Endothelial cell (in vitro differentiated cells): Measurements from ENCODE around the gene ZDHHC12. TPM values are rescaled to one million over a fixed set of nuclear protein-coding genes. Genes with fewer than 3 reads are reported as not detected.

Experiments
- DNase-seq: peaks from one replicate; pipeline ENCODE4 v3.0.0; 2021; ENCODE audit warnings: low spot score
- H3K27ac Mint-ChIP-seq: one replicate; pipeline ENCODE4 v1.8.0; 2021; ENCODE audit warnings: mixed read lengths, inconsistent platforms; ENCODE audit not compliant: unreplicated experiment
- H3K27me3 Mint-ChIP-seq: one replicate; pipeline ENCODE4 v1.8.0; 2021; ENCODE audit warnings: mild to moderate bottlenecking, moderate library complexity, mixed read lengths, inconsistent platforms; ENCODE audit not compliant: unreplicated experiment
- H3K36me3 Mint-ChIP-seq: one replicate; pipeline ENCODE4 v1.8.0; 2021; ENCODE audit warnings: mild to moderate bottlenecking, low read depth, mixed read lengths, inconsistent platforms; ENCODE audit not compliant: unreplicated experiment
- H3K4me1 Mint-ChIP-seq: one replicate; pipeline ENCODE4 v1.8.0; 2021; ENCODE audit warnings: mild to moderate bottlenecking, mixed read lengths, inconsistent platforms; ENCODE audit not compliant: unreplicated experiment
- H3K4me3 Mint-ChIP-seq: one replicate; pipeline ENCODE4 v1.8.0; 2021; ENCODE audit warnings: mild to moderate bottlenecking, mixed read lengths, inconsistent platforms; ENCODE audit not compliant: unreplicated experiment
- H3K9me3 Mint-ChIP-seq: one replicate; pipeline ENCODE4 v1.8.0; 2021; ENCODE audit warnings: mixed read lengths, inconsistent platforms; ENCODE audit not compliant: unreplicated experiment
- CTCF ChIP-seq: fragments of 200-600 bp; sonication (generic); IDR thresholded peaks from one replicate; pipeline ENCODE4 v1.5.0; 2021; ENCODE audit warnings: antibody characterized with exemption; ENCODE audit not compliant: unreplicated experiment
- total RNA-seq: library from RNA; stranded (reverse); fragmentation: NEBNext Ultra II Directional; extraction: Animal tissue kit (Norgen Biotek cat#: 25700); gene quantifications from one replicate; pipeline ENCODE4 v1.2.1, GENCODE V29; 2021; ENCODE audit not compliant: unreplicated experiment

ZDHHC12 gene
- total RNA-seq, 1 donor from 2014 or later, result 42.1 TPM

DNA sequence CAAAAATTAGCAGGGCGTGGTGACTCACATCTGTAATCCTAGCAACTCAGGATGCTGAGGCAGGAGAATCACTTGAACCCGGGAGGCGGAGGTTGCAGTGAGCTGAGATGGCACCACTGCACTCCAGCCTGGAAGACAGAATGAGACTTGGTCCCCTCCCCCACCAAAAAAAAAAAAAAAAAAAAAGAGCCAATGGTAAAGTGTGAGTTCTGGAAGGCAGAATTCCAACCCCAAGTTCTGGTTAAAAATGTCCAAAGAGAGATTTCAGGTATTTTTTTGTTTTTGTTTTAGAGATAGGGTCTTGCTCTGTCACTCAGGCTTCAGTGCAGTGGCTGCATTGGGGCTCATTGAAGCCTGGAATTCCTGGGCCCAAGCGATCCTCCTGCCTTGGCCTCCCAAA lies 36.5 kb downstream of the ZDHHC12 start:
- Mint-ChIP-seq H3K4me1 (peaks cover 46% of the 10 kb centered on the region), H3K9me3 (no peaks in the 10 kb centered on the region), H3K4me3 (peak overlapping the region; percentile 94), H3K27me3 (peaks cover 11% of the 10 kb centered on the region), H3K36me3 (peaks cover 18% of the 10 kb centered on the region), H3K27ac (no peak overlapping the region)
- no peak for DNase-seq
- TF ChIP-seq CTCF, result no peak

DNA sequence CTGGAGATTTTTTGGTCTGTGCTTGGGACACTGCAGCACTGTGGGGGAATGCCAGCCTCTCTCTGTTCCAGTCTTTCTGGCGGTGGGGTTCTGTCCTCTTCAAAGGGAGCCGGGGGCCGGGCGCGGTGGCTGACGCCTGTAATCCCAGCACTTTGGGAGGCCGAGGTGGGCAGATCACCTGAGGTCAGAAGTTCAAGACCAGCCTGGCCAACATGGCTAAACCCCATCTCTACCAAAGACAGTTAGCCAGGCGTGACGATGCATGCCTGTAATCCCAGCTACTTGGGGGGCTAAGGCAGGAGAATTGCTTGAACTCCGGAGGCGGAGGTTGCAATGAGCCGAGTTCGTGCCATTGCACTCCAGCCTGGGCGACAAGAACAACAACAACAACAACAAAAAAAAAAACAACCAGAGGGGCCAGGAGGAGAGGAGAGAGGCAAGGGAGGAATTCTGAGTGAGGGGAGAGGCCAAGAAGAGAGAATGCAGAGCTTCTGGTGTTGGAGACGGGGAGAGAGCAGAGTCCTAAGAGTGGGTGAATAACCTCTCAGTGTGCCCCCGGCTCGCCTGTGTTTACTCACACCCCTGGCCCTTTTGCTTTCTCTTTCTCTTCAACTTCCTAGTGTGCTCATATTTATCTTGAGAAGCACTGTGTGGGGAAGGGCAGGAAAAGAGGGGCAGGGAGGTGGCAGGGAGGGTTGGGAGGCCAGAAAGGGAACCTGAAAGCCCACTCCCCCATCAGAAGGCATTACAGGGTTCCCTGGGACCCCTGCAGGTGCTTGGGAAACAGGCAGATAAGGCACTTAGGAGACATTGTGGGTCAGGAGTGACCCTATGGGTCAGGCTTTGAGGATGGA lies 38.1 kb downstream of the ZDHHC12 start:
- Mint-ChIP-seq H3K27ac (peak overlapping the region; percentile 68), H3K4me3 (no peak overlapping the region), H3K9me3 (no peaks in the 10 kb centered on the region), H3K36me3 (peaks cover 8% of the 10 kb centered on the region), H3K4me1 (peaks cover 37% of the 10 kb centered on the region), H3K27me3 (peaks cover 11% of the 10 kb centered on the region)
- TF ChIP-seq CTCF, result no peak
- DNase-seq, result no peak

DNA sequence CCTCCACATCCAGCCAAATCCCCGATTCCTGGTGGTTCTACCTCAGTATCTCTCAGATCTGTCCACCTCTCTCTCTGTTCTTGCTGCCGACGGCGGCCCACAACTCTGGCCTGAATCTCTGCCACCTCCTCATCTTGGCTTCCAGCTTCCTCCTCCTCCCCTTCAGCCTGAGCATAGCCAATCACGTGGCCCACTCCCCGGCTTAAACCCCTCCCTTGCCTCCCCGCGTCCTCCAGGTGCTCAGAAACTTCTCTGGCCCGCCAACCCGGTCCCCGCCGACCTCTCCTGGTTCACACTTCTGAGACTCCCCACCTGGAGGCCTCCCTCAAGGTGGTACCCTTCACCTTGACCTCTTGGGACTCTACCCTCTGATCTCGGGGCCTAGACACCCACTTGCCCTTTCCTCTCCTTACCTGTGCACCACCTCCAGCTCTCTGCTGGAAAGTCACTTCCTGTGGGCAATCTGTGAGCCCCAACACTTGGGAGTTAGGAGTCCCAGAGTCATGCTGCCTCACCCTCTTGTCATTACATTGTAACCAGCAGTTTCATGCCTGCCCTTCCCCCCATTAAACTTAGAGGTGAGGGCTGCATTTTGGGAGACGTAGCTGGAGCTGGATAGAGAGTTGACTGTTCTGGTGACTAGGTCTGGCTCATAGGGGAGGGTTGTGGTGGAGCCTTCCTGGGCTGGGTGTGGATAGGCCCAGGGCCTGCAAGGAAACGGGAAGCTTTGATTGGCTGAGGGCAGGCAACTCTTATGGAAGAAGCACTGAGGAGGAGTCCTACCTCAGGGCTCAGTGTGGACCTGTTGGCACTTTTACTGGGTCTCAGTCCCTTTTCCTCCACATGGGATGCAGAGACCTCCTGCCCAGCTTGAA lies 39.4 kb downstream of the ZDHHC12 start:
- peaks cover 3% of the 10 kb centered on the region for H3K36me3 Mint-ChIP-seq

DNA sequence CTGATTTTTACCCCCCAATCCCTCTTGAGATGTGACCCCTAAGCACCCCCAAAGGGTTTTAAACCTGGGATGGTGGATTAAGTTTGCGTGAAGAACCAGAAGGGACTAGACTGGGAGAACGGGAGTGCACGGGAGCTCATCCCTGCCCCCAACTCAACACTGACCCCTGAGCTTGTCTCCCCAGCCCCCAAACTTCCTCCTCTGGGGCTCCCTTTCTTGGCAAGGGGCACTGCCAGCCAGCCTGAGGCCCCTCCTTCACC lies 39.9 kb downstream of the ZDHHC12 start:
- Mint-ChIP-seq H3K9me3 (no peaks in the 10 kb centered on the region), H3K36me3 (peaks cover 3% of the 10 kb centered on the region), H3K4me3 (peak overlapping the region; percentile 94), H3K27ac (peak overlapping the region; percentile 57), H3K4me1 (peaks cover 32% of the 10 kb centered on the region), H3K27me3 (peaks cover 7% of the 10 kb centered on the region)
- no peak for TF ChIP-seq CTCF
- DNase-seq, result no peak

More for the DNA sequence above, 39.4 kb downstream of the ZDHHC12 start:
- Mint-ChIP-seq H3K27me3 (peaks cover 7% of the 10 kb centered on the region), H3K4me3 (peak overlapping the region; percentile 94), H3K27ac (peak overlapping the region; percentile 76), H3K9me3 (no peaks in the 10 kb centered on the region), H3K4me1 (peaks cover 32% of the 10 kb centered on the region)
- TF ChIP-seq CTCF, result no peak
- peak; percentile 54 for DNase-seq
